ENCODE results near the gene TMOD1. TPM values are rescaled to one million over a fixed set of nuclear protein-coding genes. Genes with fewer than 3 reads are reported as not detected.

The TMOD1 gene
- total RNA-seq, 2 experiments from 2014 or later, result 1.5 to 1.8 TPM

- Mint-ChIP-seq H3K4me3 (no peak overlapping the region), H3K4me1 (peaks cover 15% of the 10 kb centered on the region), H3K36me3 (ENCODE audit: low read depth) (no peaks in the 10 kb centered on the region), H3K27ac (no peak overlapping the region), H3K9me3 (no peaks in the 10 kb centered on the region), H3K27me3 (peaks cover 15% of the 10 kb centered on the region)
- DNase-seq, result no peak
- ChIA-PET POLR2A (no interaction called here), CTCF (interaction anchor here (0.6 to 1.9 kb wide), 2 partner anchors 13 to 86 kb away, joined by 4 to 7 read pairs; no protein-coding TSS in a partner anchor)
Observed at GRCh38 chr9:97512966-97513560, 11.6 kb downstream of the TMOD1 start.

DNA sequence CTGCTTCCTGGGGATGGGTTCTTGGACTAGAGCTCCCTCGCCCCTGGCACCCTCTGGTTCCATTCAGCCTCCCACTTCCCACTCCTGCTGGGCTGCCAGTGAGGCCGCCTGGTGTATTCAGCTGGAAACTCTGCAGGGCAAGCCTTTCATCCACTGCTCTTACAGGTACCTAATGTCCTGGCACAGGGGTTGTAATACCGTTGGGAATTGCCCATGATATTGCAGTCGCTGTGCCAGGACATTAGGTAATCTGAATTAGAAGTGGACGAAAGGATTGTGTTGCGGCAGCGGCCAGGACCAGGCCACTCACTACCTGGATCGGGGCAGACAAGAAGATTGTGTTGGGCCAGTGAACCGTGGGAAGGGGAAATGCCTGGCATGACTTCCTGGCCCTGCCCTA, 13.1 kb downstream of the TMOD1 start:
- no peaks in the 10 kb centered on the region for H3K36me3 Mint-ChIP-seq (ENCODE audit: low read depth)
- DNase-seq, result no peak
- peaks cover 30% of the 10 kb centered on the region for H3K27me3 Mint-ChIP-seq
- no peak overlapping the region for H3K27ac Mint-ChIP-seq
- ChIA-PET POLR2A (no interaction called here), CTCF (no interaction called here)
- H3K4me3 Mint-ChIP-seq, result no peak overlapping the region
- H3K9me3 Mint-ChIP-seq, result no peaks in the 10 kb centered on the region
- H3K4me1 Mint-ChIP-seq, result peaks cover 17% of the 10 kb centered on the region

DNA sequence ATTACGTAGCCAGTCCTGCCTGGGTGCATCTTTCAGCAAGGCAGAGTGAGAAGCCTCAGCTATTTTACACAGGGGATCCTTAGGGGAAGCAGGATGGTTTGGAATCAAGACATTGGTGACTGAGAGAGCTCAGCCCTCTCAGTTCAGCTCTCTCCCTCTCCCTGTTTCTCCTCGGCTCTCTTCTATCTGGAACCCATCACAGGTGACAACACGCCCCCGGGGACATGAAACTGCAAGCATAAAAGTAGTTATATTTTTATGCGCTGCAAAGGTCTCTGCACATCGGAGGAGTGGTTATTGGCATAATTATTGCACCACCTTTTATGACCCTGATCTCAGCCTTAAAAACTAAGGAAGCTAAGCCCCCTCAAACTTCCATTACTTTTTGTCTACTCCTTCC, 14.2 kb downstream of the TMOD1 start:
- Mint-ChIP-seq H3K27ac (no peak overlapping the region), H3K9me3 (no peaks in the 10 kb centered on the region), H3K36me3 (ENCODE audit: low read depth) (no peaks in the 10 kb centered on the region), H3K4me1 (peaks cover 15% of the 10 kb centered on the region), H3K4me3 (no peak overlapping the region), H3K27me3 (peaks cover 39% of the 10 kb centered on the region)
- POLR2A ChIA-PET, result no interaction called here
- no peak for DNase-seq
- CTCF ChIA-PET, result no interaction called here

DNA sequence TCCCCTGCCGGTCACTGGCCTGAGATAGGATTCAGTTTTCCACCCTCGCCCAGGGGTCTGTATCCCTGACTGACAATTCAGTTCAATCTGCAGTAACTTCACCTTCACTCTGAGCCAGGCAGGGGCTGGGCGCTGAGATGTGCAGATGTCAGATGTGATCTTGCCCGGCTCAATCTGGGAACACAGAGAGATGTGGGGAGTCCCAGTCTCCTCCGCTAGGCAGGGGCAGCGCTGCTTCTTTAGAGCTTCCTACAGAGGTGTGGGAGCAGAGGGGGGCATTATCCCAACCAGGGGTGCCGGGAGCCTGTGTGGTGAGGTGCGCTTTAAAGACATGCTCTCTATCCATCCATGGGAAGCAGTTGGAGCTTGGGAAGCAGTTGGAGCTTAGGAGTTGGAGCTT, 14.6 kb downstream of the TMOD1 start:
- no peaks in the 10 kb centered on the region for H3K36me3 Mint-ChIP-seq (ENCODE audit: low read depth)
- POLR2A ChIA-PET, result no interaction called here

GRCh38 chr9:97517331-97518089, 16.0 kb downstream of the TMOD1 start:
- no peak overlapping the region for H3K27ac Mint-ChIP-seq
- H3K9me3 Mint-ChIP-seq, result no peaks in the 10 kb centered on the region
- no peaks in the 10 kb centered on the region for H3K36me3 Mint-ChIP-seq (ENCODE audit: low read depth)
- H3K4me1 Mint-ChIP-seq, result peaks cover 2% of the 10 kb centered on the region
- no peak for DNase-seq
- ChIA-PET POLR2A (interaction anchor here (1.9 kb wide), 1 partner anchor 15 kb away, joined by 4 read pairs; no protein-coding TSS in a partner anchor), CTCF (interaction anchor here (0.8 to 1.7 kb wide), 4 partner anchors 19 to 383 kb away, joined by 3 to 5 read pairs (median 3); no protein-coding TSS in a partner anchor)
- H3K27me3 Mint-ChIP-seq, result peaks cover 43% of the 10 kb centered on the region
- no peak overlapping the region for H3K4me3 Mint-ChIP-seq

More for the DNA sequence above, 14.6 kb downstream of the TMOD1 start:
- peaks cover 10% of the 10 kb centered on the region for H3K4me1 Mint-ChIP-seq
- H3K27ac Mint-ChIP-seq, result no peak overlapping the region
- H3K9me3 Mint-ChIP-seq, result no peaks in the 10 kb centered on the region
- DNase-seq, result no peak
- H3K27me3 Mint-ChIP-seq, result peaks cover 43% of the 10 kb centered on the region
- CTCF ChIA-PET, result no interaction called here
- H3K4me3 Mint-ChIP-seq, result no peak overlapping the region

DNA sequence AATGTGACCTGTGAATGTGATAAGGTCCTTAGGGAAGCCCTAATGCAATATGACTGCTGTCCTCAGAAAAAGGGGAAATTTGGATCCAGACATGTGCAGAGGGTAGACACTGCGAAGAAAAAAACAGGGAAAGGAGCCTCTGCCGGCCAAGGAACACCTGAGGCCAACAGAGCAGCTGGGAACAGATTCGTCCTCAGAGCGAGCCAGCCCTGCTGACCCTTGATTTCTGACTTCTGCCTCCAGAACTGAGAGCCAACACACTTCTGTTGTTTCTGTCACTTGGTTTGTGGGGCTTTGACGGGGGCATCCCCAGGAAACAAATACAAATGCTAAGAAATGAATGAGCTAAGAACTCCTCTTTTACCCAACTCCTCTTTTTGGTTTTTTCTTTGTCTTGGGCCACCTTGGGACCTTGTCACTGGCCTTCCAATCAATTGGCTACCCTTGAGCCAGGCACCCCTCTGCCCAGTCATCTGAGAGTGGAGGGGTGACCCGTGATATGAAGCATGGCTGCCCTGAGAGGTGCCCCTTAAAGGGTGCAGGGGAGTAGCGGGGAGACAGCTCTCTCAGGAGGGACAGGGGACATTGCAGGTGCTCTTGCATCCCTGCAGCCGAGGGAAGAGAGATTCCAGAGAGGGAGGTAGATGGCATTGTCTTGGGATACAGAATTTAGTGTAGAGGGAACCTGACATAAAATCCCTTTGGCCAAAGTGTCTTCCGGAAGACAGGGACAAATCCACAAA, 16.9 kb downstream of the TMOD1 start:
- H3K4me3 Mint-ChIP-seq, result no peak overlapping the region
- ChIA-PET CTCF (interaction anchor here (0.8 to 1.7 kb wide), 4 partner anchors 16 to 382 kb away, joined by 3 to 5 read pairs (median 4); no protein-coding TSS in a partner anchor), POLR2A (interaction anchor here (1.1 to 1.9 kb wide), 2 partner anchors 16 to 18 kb away, joined by 3 to 4 read pairs; no protein-coding TSS in a partner anchor)
- H3K36me3 Mint-ChIP-seq (ENCODE audit: low read depth), result no peaks in the 10 kb centered on the region
- peaks cover 2% of the 10 kb centered on the region for H3K4me1 Mint-ChIP-seq
- no peak for DNase-seq
- H3K9me3 Mint-ChIP-seq, result no peaks in the 10 kb centered on the region
- no peak overlapping the region for H3K27ac Mint-ChIP-seq
- H3K27me3 Mint-ChIP-seq, result peaks cover 43% of the 10 kb centered on the region

DNA sequence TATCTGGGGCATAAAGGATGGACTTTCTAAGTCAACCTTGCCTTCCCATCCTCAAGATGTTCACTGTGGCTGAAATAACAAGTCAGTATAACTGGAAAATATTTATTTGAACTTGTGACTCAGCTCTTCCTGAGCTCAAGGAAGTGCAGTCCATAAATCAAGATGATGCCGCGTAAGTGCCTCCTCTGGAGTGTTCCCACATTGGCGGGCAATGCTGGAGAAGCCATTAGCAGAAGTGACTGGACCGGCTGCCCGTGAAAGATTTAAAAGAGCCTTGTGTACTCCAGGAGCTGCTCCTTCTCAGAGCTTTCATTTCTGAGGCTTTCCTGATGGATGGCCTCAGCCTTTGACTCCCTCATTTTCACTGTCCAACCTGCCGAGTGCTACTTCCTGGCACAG, 17.4 kb downstream of the TMOD1 start:
- Mint-ChIP-seq H3K9me3 (no peaks in the 10 kb centered on the region), H3K4me1 (peaks cover 2% of the 10 kb centered on the region), H3K27me3 (peaks cover 43% of the 10 kb centered on the region), H3K36me3 (ENCODE audit: low read depth) (no peaks in the 10 kb centered on the region), H3K4me3 (no peak overlapping the region), H3K27ac (no peak overlapping the region)
- ChIA-PET POLR2A (interaction anchor here (1.1 kb wide), 1 partner anchor 18 kb away, joined by 3 read pairs; no protein-coding TSS in a partner anchor), CTCF (interaction anchor here (1.1 kb wide), 1 partner anchor 16 kb away, joined by 4 read pairs; no protein-coding TSS in a partner anchor)
- no peak for DNase-seq

DNA sequence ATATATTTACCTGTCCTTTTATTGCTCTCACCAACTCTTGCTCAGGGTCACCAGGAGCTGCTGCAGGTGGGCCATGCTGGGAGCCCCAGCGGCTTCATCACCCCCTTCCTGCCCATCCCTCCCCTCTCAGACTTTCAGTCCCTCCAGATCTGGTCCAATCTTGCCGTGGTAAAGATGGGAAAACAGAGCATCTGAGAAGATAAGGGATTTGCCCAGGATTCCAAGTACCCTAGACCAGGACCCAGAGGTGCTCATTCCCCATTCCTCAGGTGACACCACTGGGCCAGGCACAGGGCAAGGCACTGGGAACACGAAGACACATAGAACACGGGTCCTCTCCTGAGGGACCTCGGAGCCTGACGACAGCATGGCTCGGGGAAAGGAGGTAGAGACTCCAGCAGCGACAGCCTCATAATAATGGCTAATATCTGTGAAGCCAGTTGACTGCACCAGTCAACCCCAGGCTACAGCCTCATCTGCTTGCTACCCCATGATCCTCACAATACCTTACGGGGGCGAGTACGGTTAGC, 18.0 kb downstream of the TMOD1 start:
- Mint-ChIP-seq H3K4me1 (peaks cover 2% of the 10 kb centered on the region), H3K36me3 (ENCODE audit: low read depth) (no peaks in the 10 kb centered on the region), H3K4me3 (no peak overlapping the region), H3K27ac (no peak overlapping the region), H3K27me3 (peaks cover 43% of the 10 kb centered on the region), H3K9me3 (no peaks in the 10 kb centered on the region)
- DNase-seq, result no peak
- CTCF ChIA-PET, result no interaction called here
- POLR2A ChIA-PET, result interaction anchor here (1.1 kb wide), 1 partner anchor 17 kb away, joined by 3 read pairs; no protein-coding TSS in a partner anchor

DNA sequence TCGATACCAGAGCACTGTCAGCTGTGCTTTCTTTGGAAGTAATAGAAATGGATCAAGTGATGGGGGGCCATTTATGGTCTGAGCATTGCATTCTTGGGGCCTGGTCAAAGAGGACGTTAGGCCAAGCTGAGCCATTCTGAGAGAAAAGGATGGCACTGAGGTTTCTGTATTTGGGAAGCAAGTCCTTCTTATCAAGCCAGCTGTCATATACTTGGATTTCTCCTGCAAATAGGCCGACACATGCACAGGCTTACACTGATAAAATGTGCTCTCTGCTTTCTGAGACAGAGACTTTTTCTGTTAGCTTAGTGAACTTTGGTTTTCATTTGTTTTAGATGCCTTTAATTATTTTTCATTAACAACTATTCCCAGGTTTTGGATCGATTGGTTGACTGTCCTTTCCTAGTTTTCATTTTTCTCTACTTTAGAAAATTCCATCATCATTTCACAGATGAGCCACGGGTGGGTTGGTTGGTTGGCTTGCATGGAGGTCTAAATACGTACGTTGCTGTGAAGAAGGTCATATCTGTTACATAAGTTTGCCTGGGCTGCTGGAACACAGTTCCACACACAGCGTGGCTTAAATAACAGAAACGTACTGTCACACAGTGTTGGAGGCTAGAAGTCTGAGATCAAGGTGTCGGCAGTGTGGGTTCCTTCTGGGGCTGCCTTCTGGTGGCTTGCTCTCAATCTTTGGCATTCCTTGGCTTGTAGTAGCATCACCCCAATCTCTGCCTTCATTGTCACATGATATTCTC, 20.3 kb downstream of the TMOD1 start:
- H3K27me3 Mint-ChIP-seq, result peaks cover 34% of the 10 kb centered on the region
- no peaks in the 10 kb centered on the region for H3K36me3 Mint-ChIP-seq (ENCODE audit: low read depth)
- POLR2A ChIA-PET, result interaction anchor here (0.7 kb wide), 1 partner anchor 36 kb away, joined by 3 read pairs; no protein-coding TSS in a partner anchor
- CTCF ChIA-PET, result no interaction called here
- H3K9me3 Mint-ChIP-seq, result no peaks in the 10 kb centered on the region
- no peak overlapping the region for H3K4me3 Mint-ChIP-seq
- no peak overlapping the region for H3K27ac Mint-ChIP-seq
- no peak for DNase-seq
- peaks cover 2% of the 10 kb centered on the region for H3K4me1 Mint-ChIP-seq

- ChIA-PET CTCF (no interaction called here), POLR2A (no interaction called here)
- H3K9me3 Mint-ChIP-seq, result no peaks in the 10 kb centered on the region
- H3K4me3 Mint-ChIP-seq, result no peak overlapping the region
- H3K36me3 Mint-ChIP-seq (ENCODE audit: low read depth), result no peaks in the 10 kb centered on the region
- peaks cover 12% of the 10 kb centered on the region for H3K4me1 Mint-ChIP-seq
- H3K27ac Mint-ChIP-seq, result no peak overlapping the region
- no peak for DNase-seq
- peaks cover 15% of the 10 kb centered on the region for H3K27me3 Mint-ChIP-seq
Observed at GRCh38 chr9:97524424-97524823, 23.0 kb downstream of the TMOD1 start.

DNA sequence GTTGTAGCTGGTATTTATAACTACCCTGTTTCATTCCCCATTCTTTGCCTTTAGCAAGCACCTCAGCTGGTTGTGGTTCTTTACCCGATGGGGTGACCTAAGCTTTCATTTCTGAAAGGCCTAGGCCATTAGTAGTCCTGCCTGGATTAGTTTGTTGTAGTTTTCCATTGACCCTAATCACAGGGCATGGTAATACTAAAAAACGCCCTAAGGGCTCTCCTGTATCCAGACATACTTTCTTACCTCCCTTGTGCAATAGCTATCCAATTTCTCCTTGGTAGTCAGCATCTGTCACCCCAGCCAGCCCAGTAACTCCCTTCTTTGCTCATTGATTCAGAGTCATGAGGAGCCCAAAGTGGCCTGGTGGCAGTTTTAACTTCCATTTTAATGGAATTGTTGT, 24.0 kb downstream of the TMOD1 start:
- no peak overlapping the region for H3K4me3 Mint-ChIP-seq
- H3K27me3 Mint-ChIP-seq, result peaks cover 5% of the 10 kb centered on the region
- peaks cover 20% of the 10 kb centered on the region for H3K4me1 Mint-ChIP-seq
- no peaks in the 10 kb centered on the region for H3K9me3 Mint-ChIP-seq
- no peak for DNase-seq
- H3K27ac Mint-ChIP-seq, result no peak overlapping the region
- no peaks in the 10 kb centered on the region for H3K36me3 Mint-ChIP-seq (ENCODE audit: low read depth)
- CTCF ChIA-PET, result interaction anchor here (1.3 to 1.8 kb wide), 2 partner anchors 23 to 73 kb away, joined by 4 to 5 read pairs; partner anchors contain the start of gene TMOD1
- POLR2A ChIA-PET, result interaction anchor here (0.6 kb wide), 1 partner anchor 540 kb away, joined by 3 read pairs; no protein-coding TSS in a partner anchor

DNA sequence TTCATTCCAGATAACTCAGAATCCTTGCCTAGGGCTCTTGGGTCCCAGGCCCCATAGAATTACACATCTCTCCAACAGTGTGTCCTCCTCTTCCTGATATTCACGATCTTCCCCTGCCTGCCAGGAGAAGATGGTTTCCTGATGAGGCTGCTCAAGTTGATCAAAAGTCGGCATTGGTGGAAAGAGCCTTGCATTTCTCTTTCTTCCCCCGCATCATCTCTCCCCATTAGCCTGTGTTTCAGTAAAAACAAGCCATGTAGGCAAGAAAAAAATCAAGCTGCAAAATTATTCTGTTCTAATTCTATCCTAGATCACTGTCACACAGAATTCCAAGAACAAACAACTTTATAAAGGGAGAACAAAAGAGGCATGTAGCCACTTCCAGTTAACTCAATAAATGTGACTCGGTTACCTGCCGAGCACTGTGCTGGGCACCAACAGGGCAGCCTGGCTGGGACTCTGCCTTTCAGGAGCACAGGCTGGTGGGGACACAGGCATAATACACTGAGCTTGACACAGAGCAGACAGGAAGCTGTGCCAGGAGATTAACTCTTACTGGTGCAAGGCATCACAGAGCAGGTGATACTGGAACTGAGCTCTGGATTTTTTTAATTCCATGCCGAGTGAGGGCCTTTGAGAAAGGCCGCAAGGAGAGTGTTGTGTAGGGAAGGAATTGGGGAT, 25.6 kb downstream of the TMOD1 start:
- no peaks in the 10 kb centered on the region for H3K27me3 Mint-ChIP-seq
- CTCF ChIA-PET, result interaction anchor here (1.8 kb wide), 1 partner anchor 72 kb away, joined by 4 read pairs; no protein-coding TSS in a partner anchor
- DNase-seq, result no peak
- H3K36me3 Mint-ChIP-seq (ENCODE audit: low read depth), result no peaks in the 10 kb centered on the region
- H3K9me3 Mint-ChIP-seq, result no peaks in the 10 kb centered on the region
- H3K27ac Mint-ChIP-seq, result no peak overlapping the region
- POLR2A ChIA-PET, result no interaction called here
- H3K4me1 Mint-ChIP-seq, result peaks cover 20% of the 10 kb centered on the region
- H3K4me3 Mint-ChIP-seq, result no peak overlapping the region

Data from activated CD4-positive, alpha-beta memory T cell treated with anti-CD3 and anti-CD28 coated beads, Interleukin-2, amount 10 ng/mL, durations not matched to agents 7 days and 5 days (primary cell).